Measurements from ENCODE around the gene SPTBN5. TPM values are rescaled to one million over a fixed set of nuclear protein-coding genes. Genes with fewer than 3 reads are reported as not detected.

The SPTBN5 gene
- total RNA-seq, 1 experiment from 2014 or later, result 0.96 TPM

- TF ChIP-seq ATF3 (IDR thresholded peaks at IDR 0.05), result no peak
- no peak for TF ChIP-seq ZBTB33 (IDR thresholded peaks at IDR 0.05; ENCODE audit: extremely low read depth, insufficient replicate concordance, low read length)
Observed at GRCh38 chr15:41896566-41896965, 2.7 kb upstream of the SPTBN5 start (continued).

GRCh38 chr15:41895957-41896356, 2.1 kb upstream of the SPTBN5 start:
- H3K79me2 ChIP-seq (ENCODE audit: insufficient read depth, low read length), result no peaks in the 10 kb centered on the region
- H3K4me3 ChIP-seq (replicated peaks in 1 of 2; ENCODE audit: low read depth in 1 of 2, low read length in 2 of 2), result no peak overlapping the region
- no peak overlapping the region for H3K4me2 ChIP-seq (ENCODE audit: low read length)
- intact Hi-C loops (cut with micrococcal nuclease), result no loop called here
- ChIA-PET CTCF (interaction anchor here (2.5 kb wide), 1 partner anchor 9 kb away, joined by 20 read pairs; no protein-coding TSS in a partner anchor), POLR2A (interaction anchor here (1.6 kb wide), 2 partner anchors 20 to 45 kb away, joined by 3 to 7 read pairs; no protein-coding TSS in a partner anchor), RAD21 (ENCODE audit: low non-redundant PET in 1 of 2, low total read pairs in 2 of 2, uncharacterized antibody in 2 of 2, unreplicated experiment in 2 of 2) (interaction anchor here in 1 of 2 experiments (1.1 kb wide), 1 partner anchor 9 kb away, joined by 3 read pairs; no protein-coding TSS in a partner anchor)
- DNase-seq (ENCODE audit: low read depth, low spot score) (no peak), ATAC-seq (no peak)
- BruUV-seq (replicated peaks), result no TSS peak
- H2AFZ ChIP-seq (ENCODE audit: low read depth, low read length, poor library complexity, severe bottlenecking), result no peak overlapping the region
- no peaks in the 10 kb centered on the region for H3K9me3 ChIP-seq (ENCODE audit: control insufficient read depth in 1 of 2, insufficient read depth in 1 of 2, low read depth in 1 of 2, low read length in 2 of 2)
- no peak overlapping the region for H3K9ac ChIP-seq (ENCODE audit: low read length)
- H3K27me3 ChIP-seq (ENCODE audit: insufficient read depth, low read length), result no peaks in the 10 kb centered on the region
- TF ChIP-seq REST (IDR thresholded peaks at IDR 0.05; ENCODE audit: low read depth) (no peak), CBX3 (IDR thresholded peaks at IDR 0.05; ENCODE audit: low read depth) (no peak)
- H3K4me1 ChIP-seq (ENCODE audit: control insufficient read depth in 1 of 2, insufficient read depth in 2 of 2, low read length in 2 of 2), result peaks cover 27 to 30% of the 10 kb centered on the region in 2 experiments
- no peak overlapping the region for H3K27ac ChIP-seq (ENCODE audit: low read depth, low read length)
- no peaks in the 10 kb centered on the region for H3K9me2 ChIP-seq (ENCODE audit: insufficient read depth)
- H4K20me1 ChIP-seq (ENCODE audit: insufficient read depth), result no peaks in the 10 kb centered on the region
- H3K36me3 ChIP-seq (ENCODE audit: control insufficient read depth in 1 of 2, insufficient read depth in 2 of 2, low read length in 2 of 2), result peaks cover 3% of the 10 kb centered on the region in 2 experiments; a peak in 1 of 4 replicates

Measured in HCT116 (cell line).